T47D (cell line): ENCODE measurements around the gene ANGPTL2.
A peak's percentile ranks its signal among the peaks of the same experiment; 100 is the strongest.

Experiments used
- DNase-seq, 2 experiments: peaks; one replicate each; pipeline versions ENCODE4 v3.0.0 to v3.0.0-alpha.2; 2011 to 2012; ENCODE audit warnings: low read depth in 1 of 2, low spot score in 1 of 2
- JUND ChIP-seq: IDR thresholded peaks from 2 replicates; pipeline ENCODE4 v1.6.1; 2012; ENCODE audit warnings: low read depth
- in situ Hi-C: cut with HindIII; loops from 2 replicates; pipeline ENCODE4 v1.10.0; 2016; ENCODE audit warnings: low sequenced_read_pairs, low pct_unique_long_range_greater_than_20kb

ANGPTL2 gene

GRCh38 chr9:127088724-127089615 lies 33.5 kb downstream of the ANGPTL2 start:
- no peak for DNase-seq
- no peak for TF ChIP-seq JUND
- in situ Hi-C loops = no loop called here

DNA sequence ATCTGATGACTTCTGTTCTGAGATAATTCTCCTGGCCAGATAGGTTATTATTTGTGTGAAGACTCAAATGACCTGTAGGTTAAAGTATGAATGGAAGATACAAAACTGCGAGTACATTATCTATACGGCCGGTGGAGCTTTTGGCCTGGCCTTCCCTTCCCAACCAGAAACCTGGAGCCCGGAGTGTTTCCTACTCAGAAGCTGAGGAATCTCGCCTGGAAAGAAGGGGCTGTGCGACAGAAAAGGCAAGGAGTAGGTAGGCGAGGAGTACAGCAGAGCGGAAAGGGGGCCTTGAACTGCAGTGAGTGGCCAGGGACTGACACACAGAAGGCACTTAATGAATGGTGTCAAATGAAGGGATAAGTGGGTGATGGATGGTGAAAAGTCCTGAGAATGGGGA lies 34.6 kb downstream of the ANGPTL2 start:
- in situ Hi-C loops = no loop called here
- no peak for TF ChIP-seq JUND

GRCh38 chr9:127087411-127087810 lies 35.0 kb downstream of the ANGPTL2 start:
- DNase-seq = no peak
- in situ Hi-C loops = no loop called here
- TF ChIP-seq JUND = no peak

More for the DNA sequence above, 34.6 kb downstream of the ANGPTL2 start:
- DNase-seq = no peak

DNA sequence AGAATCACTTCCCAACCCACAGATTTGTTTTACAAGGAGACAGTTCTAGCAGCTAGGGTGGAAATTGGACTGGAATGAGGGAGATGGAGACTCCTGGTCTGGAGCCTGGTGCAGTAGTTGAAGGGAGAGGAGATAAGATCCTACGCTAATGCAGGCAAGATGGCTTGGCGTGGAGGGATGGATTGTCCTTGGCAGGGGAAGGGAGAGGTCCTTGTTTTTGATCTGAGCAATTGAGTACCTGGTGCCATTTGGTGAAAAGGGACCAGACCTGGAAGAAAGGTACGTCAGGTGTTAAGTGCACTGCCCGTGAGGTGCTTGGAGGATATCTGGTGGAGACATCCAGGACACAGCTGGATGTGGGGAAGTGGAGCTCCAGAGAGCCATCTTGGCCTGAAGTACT lies 35.7 kb downstream of the ANGPTL2 start:
- DNase-seq = no peak
- no peak for TF ChIP-seq JUND
- in situ Hi-C loops = no loop called here

- DNase-seq = no peak
- in situ Hi-C loops = no loop called here
- TF ChIP-seq JUND = no peak
These were observed 37.2 kb downstream of the ANGPTL2 start for GRCh38 chr9:127085186-127085585.

GRCh38 chr9:127084076-127085039 lies 38.1 kb downstream of the ANGPTL2 start:
- no peak for TF ChIP-seq JUND
- DNase-seq = no peak
- in situ Hi-C loops = no loop called here

GRCh38 chr9:127083138-127083980 lies 39.1 kb downstream of the ANGPTL2 start:
- in situ Hi-C loops = no loop called here
- TF ChIP-seq JUND = no peak
- DNase-seq = peak in 1 of 2 experiments; percentile 21

DNA sequence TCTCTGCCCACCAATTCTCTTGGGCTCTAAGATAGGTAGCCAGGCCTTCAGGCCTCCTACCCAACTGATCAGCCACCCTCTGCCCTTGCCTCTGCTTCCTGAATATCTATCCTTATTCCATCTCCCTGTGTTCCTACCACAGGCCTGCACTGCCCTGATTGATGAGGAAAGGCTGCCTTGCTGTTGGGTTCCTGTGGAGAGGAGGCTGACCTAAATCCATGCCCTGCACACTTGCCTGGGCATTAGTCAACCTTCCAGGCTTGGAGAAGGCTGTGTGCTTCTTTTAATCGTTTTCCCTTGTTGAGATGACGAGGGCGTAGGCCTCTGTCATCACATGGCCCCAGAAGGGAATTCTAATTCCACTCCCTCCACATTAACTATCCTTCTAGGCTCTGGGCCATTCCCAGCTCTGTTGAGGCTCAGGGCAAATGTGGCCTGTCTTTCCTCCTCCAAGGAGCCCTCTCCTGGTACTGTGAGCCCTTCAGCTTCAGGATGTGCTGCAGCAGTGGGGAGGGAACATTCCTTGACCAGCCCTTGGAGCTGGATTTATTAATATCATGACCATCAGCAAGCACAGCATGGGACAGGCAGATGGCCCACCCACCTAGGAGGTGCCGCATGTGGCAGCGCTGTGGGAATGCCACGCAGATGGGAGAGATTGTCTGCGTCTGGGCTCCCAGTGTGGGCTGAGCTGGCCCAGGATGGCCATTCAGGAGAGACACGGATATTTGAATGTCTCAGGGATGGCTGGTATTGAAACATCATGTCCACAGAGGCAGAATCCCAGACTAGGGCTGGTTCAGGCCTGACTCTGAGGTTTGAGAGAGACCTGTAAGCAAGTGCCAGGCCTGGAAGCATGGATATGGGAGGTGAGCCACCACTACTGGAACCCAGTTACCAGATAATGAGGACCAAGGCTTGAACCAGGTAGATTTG lies 40.9 kb downstream of the ANGPTL2 start:
- DNase-seq = no peak
- in situ Hi-C loops = no loop called here

DNA sequence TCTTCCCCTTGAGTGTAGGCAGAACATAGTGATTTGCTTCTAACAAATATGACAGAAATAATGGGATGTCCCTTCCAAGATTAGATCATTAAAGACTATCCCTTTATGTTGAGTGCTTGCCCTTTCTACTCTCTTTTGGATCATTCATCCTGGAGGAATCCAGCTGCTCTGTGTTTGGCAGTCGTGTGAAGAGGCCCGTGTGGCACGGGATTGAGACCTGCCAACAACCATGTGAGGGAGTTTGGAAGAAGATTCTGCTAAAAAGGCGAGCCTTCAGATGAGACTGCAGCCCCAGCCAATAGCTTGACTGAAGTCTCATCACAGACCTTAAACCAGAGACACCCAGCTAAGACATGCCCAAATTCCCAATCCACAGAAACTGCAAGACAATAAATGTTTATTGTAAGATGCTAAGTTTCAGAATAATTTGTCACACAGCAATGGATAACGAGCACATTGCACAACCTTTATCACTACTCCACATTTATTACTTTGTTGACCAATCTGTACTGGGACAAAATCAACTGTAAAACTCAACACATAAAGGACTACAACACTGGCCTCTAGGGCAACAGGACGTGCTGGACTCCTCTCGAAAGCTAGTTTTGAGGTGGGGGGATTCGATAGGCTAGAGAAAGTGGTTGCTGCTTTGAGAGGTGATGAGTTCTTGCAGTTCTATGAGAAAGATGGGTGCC lies 42.8 kb downstream of the ANGPTL2 start:
- DNase-seq = no peak
- in situ Hi-C loops = no loop called here
- no peak for TF ChIP-seq JUND

More for the DNA sequence above, 40.9 kb downstream of the ANGPTL2 start:
- no peak for TF ChIP-seq JUND

GRCh38 chr9:127078988-127079387 lies 43.4 kb downstream of the ANGPTL2 start:
- in situ Hi-C loops = no loop called here
- no peak for DNase-seq
- no peak for TF ChIP-seq JUND

DNA sequence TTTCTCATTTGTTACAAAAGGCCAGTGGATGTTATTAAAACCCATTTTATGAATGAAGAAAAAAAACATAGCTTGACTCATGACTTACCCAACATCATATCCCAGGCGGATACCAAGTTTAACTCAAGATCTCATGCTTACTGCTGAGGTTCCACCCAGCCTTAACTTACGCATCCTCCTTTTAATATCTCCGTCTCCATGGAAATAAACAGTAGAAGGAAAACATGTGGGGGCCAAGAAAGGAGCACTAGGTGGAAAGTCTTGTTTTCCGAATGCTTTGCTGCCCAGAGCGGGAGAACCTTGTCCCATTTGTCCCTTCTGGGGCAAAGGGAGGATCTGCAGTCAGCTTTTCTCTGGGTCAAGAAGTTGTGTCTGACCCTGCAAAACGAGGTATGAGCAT lies 44.1 kb downstream of the ANGPTL2 start:
- no peak for TF ChIP-seq JUND
- no peak for DNase-seq
- in situ Hi-C loops = no loop called here
